Keratinocyte (primary cell): ENCODE results near the gene DEFB132.

Experiments
- EZH2 ChIP-seq: IDR thresholded peaks from one replicate; pipeline ENCODE4 v1.6.1; 2012; ENCODE audit warnings: inconsistent platforms, mild to moderate bottlenecking, low read length, moderate library complexity
- TF ChIP-seq, protein P1 (sequence below), 3 experiments: IDR thresholded peaks in 1 of 3; conservative IDR thresholded peaks in 1 of 3; optimal IDR thresholded peaks in 1 of 3; 2 replicates in 2 of 3; 3 replicates in 1 of 3; pipeline versions ENCODE3 to v1.5.1; 2011; ENCODE audit warnings: low read length in 3 of 3, mild to moderate bottlenecking in 3 of 3, moderate library complexity in 2 of 3, control low read depth in 1 of 3, inconsistent platforms in 1 of 3; ENCODE audit not compliant: insufficient read depth in 2 of 3; ENCODE audit errors: extremely low read depth in 1 of 3

DNA sequence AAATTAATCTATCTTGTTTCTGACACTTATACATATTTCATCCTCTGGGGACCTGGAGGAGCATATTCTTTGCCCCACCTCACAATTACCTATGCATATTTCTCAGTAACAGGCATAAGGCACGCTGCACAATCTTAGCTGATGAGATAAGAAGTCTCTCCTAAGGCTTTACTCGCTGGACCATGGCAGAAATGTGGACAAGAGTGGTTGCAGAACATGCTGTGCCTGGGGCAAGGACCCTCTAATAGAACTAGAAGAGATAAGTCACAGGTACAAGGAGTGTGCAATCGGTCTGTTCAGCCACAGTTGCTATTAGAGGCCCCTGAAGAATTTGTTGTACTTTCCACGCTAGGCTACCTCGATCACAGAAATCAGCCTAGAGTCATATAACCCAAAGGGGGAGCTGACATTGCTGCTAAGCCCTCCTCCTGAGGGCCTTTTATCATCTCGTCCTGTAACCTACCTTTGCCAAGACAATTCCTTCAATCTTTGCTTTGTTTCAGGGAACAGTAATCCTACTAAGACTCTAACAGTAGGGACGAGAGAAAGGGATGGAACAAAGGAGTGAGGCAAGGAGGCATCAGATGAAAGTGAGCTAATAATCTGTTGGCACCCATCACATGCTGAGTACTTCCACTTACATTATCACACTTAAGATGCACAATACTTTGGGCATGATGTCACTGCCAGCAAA lies 46.6 kb upstream of the DEFB132 start:
- no peak for TF ChIP-seq EZH2
- TF ChIP-seq, protein P1, sequence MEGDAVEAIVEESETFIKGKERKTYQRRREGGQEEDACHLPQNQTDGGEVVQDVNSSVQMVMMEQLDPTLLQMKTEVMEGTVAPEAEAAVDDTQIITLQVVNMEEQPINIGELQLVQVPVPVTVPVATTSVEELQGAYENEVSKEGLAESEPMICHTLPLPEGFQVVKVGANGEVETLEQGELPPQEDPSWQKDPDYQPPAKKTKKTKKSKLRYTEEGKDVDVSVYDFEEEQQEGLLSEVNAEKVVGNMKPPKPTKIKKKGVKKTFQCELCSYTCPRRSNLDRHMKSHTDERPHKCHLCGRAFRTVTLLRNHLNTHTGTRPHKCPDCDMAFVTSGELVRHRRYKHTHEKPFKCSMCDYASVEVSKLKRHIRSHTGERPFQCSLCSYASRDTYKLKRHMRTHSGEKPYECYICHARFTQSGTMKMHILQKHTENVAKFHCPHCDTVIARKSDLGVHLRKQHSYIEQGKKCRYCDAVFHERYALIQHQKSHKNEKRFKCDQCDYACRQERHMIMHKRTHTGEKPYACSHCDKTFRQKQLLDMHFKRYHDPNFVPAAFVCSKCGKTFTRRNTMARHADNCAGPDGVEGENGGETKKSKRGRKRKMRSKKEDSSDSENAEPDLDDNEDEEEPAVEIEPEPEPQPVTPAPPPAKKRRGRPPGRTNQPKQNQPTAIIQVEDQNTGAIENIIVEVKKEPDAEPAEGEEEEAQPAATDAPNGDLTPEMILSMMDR (optimal IDR thresholded peaks at IDR 0.05 in 1 of 3, IDR thresholded peaks at IDR 0.05 in 1 of 3, conservative IDR thresholded peaks at IDR 0.05 in 1 of 3; ENCODE audit: extremely low read depth in 1 of 3, insufficient read depth in 2 of 3, low read length in 3 of 3) = no peak
